ENCODE results near the gene ANKRD29.

GRCh38 chr18:23688528-23688927 is 25.8 kb upstream of the ANKRD29 start:
- TF ChIP-seq CTCF (IDR thresholded peaks at IDR 0.05): no peak
- no peak for TF ChIP-seq POLR2A (IDR thresholded peaks at IDR 0.05)
- no peak for TF ChIP-seq POLR2AphosphoS5 (IDR thresholded peaks at IDR 0.05)
